BLaER1 (cell line): ENCODE results near the gene TXNIP.

ENCODE experiments used
- H3K27ac ChIP-seq: shearing (Covaris generic); formaldehyde crosslinking; 2 replicates; pipeline ENCODE4 v1.8.1; 2022
- H3K27me3 ChIP-seq: shearing (Covaris generic); formaldehyde crosslinking; 2 replicates; pipeline ENCODE4 v1.8.1; 2022
- H3K36me3 ChIP-seq: shearing (Covaris generic); formaldehyde crosslinking; 2 replicates; pipeline ENCODE4 v1.8.1; 2022
- H3K4me1 ChIP-seq: shearing (Covaris generic); formaldehyde crosslinking; 2 replicates; pipeline ENCODE4 v1.8.1; 2022
- H3K4me2 ChIP-seq: shearing (Covaris generic); formaldehyde crosslinking; 2 replicates; pipeline ENCODE4 v1.8.1; 2022
- H3K4me3 ChIP-seq: shearing (Covaris generic); formaldehyde crosslinking; 2 replicates; pipeline ENCODE4 v1.8.1; 2022
- H3K9ac ChIP-seq: shearing (Covaris generic); formaldehyde crosslinking; 2 replicates; pipeline ENCODE4 v1.8.1; 2022
- H3K9me3 ChIP-seq: shearing (Covaris generic); formaldehyde crosslinking; 2 replicates; pipeline ENCODE4 v1.8.1; 2022
- H4K20me1 ChIP-seq: shearing (Covaris generic); formaldehyde crosslinking; 2 replicates; pipeline ENCODE4 v1.8.1; 2022
- Cebpa-rat ChIP-seq: shearing (Covaris generic); IDR thresholded peaks from 2 replicates; pipeline ENCODE4 v1.8.1; 2022

TXNIP gene

GRCh38 chr1:145946477-145946986 is 49.8 kb downstream of the TXNIP start:
- no peak for TF ChIP-seq Cebpa-rat
- no peaks in the 10 kb centered on the region for H3K9me3 ChIP-seq
- no peaks in the 10 kb centered on the region for H3K27me3 ChIP-seq
- peaks cover 41% of the 10 kb centered on the region for H4K20me1 ChIP-seq
- H3K36me3 ChIP-seq: peaks cover 94% of the 10 kb centered on the region
- H3K4me2 ChIP-seq: no peak overlapping the region
- peaks cover 11% of the 10 kb centered on the region for H3K4me1 ChIP-seq
- H3K4me3 ChIP-seq: no peak overlapping the region
- no peak overlapping the region for H3K9ac ChIP-seq
- no peak overlapping the region for H3K27ac ChIP-seq

- Histone ChIP-seq H4K20me1 (peaks cover 23% of the 10 kb centered on the region; the same call in 1 of the 2 replicates), H3K27me3 (no peaks in the 10 kb centered on the region), H3K27ac (no peak overlapping the region), H3K4me1 (no peaks in the 10 kb centered on the region), H3K4me2 (no peak overlapping the region), H3K36me3 (peaks cover 92% of the 10 kb centered on the region), H3K9ac (no peak overlapping the region), H3K4me3 (no peak overlapping the region), H3K9me3 (no peaks in the 10 kb centered on the region)
- TF ChIP-seq Cebpa-rat: no peak
Measured at GRCh38 chr1:145944532-145944931, 51.8 kb downstream of the TXNIP start.

- H3K4me2 ChIP-seq: no peak overlapping the region
- no peaks in the 10 kb centered on the region for H3K4me1 ChIP-seq
- no peak overlapping the region for H3K27ac ChIP-seq
- peaks cover 8% of the 10 kb centered on the region; the same call in 1 of the 2 replicates for H4K20me1 ChIP-seq
- TF ChIP-seq Cebpa-rat: no peak
- no peaks in the 10 kb centered on the region for H3K9me3 ChIP-seq
- H3K4me3 ChIP-seq: no peak overlapping the region
- H3K27me3 ChIP-seq: no peaks in the 10 kb centered on the region
- H3K9ac ChIP-seq: no peak overlapping the region
- H3K36me3 ChIP-seq: peaks cover 89% of the 10 kb centered on the region
Measured at GRCh38 chr1:145942871-145943270, 53.5 kb downstream of the TXNIP start.
